GM18511 (cell line): ENCODE measurements around the gene MPDZ.

Source experiments
- ATAC-seq: cut with Tn5 transposase; IDR thresholded peaks from one replicate; pipeline ENCODE4 v1.9.1; 2021; ENCODE audit warnings: mild to moderate bottlenecking, moderate library complexity; ENCODE audit not compliant: unreplicated experiment

The MPDZ gene

DNA sequence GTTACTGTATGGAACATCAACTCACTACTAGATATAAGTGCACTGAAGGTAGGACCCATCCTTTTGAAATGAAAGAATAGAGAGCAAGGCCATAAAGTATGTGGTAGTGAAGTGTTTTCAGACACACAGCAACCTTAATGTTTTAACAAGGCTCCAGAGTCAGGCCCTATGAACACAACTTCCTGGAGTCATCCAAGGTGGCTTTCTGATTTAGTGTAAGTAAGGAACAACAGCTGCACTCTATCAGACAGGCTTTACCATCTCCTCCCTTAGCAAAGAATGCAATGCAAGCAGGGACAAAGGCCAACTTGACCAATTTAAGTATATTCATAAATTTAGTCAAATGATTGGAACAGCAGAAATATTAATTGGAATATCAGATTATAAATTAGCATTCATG, 90.1 kb downstream of the MPDZ start:
- ATAC-seq, result no peak

DNA sequence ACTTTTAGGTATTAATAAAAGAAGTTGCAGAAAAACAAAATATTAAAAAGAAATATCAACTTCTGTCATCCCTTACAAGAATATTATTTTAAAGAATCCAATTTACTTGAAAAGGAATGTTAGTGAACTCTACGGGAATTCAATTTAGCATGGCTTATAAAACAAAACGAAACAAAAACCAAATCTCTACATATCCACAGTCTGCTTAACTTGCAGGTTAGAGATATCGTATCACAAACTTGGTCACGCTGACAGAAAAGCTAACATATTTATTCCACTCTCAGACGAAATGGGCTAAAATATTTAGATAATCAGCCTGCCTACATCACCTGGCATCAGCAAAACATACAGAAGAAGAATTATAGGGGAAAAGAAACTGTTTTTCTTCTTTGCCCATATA, 92.7 kb downstream of the MPDZ start:
- no peak for ATAC-seq

DNA sequence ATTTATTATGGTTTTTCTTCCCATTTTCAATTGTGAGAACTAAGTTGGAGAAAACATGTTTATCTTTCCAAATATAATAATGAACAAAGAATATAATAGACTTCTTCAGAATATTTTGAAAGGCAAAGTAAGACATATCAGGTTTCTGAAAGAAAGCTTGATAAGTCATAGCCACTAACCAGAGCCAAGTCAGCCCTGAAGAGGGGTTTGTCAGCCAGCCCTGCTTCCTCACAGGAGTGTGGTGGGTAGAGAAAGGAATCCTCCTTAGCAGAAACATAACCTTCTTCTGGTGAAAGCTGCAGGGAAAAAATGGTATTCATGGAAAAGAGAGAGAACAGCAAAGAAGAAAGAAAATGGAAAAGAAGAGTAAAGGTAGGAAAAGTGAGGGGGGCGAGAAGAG, 93.4 kb downstream of the MPDZ start:
- ATAC-seq, result no peak

DNA sequence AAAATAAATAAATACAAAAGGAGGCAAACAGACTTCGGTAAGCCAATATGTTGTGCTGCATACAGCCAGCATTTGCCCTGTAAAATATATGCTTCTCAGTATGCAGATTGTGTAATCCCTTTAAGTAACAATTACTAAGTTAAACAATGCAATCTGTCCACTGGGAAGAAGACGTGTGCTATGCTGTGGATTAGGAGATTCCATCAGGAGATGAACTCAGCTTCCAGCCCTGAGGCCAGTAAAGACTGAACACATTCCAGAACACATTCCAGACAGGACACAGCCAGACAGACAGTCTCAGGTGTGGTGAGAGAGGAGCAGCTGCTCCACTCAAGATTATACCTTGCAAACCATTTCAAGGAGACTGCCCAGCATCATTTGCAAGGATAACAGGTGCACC, 97.8 kb downstream of the MPDZ start:
- no peak for ATAC-seq

DNA sequence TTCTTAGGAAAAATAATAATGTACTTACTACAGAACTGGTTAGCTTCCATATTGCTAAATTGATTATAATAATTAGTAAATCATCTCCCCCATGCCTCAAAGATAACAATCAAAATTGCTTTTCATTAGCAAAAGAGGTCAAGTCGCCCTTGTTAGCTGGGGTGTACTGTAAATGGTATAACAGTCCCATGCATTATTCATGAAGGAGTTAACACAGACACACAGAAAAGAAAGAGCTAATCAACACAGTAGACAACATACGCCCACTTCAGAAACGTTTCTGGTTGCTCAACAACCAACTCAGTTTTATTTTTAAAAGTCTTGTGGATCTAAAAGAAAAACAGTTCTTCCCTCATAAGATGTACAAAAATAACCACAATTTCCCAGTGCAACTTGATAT, 100.2 kb downstream of the MPDZ start:
- no peak for ATAC-seq

DNA sequence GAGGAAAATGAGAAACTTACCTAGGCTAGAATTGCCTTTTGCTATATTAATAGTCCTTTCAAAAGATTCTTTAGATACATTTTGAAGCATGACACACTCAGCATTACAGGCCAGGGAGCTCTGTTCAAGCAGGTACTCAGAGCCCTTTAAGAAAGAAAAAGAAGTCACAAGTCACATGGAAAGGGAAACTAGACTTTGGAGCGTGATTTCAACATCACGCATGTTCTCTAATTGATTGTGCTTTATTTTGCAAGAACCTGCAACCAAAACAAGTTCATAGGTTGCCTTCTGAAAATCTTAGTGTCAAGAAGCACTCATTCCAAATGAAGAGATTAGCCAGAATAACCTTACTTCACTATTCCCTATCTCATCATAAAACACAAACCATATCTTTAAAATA, 103.8 kb downstream of the MPDZ start:
- no peak for ATAC-seq

DNA sequence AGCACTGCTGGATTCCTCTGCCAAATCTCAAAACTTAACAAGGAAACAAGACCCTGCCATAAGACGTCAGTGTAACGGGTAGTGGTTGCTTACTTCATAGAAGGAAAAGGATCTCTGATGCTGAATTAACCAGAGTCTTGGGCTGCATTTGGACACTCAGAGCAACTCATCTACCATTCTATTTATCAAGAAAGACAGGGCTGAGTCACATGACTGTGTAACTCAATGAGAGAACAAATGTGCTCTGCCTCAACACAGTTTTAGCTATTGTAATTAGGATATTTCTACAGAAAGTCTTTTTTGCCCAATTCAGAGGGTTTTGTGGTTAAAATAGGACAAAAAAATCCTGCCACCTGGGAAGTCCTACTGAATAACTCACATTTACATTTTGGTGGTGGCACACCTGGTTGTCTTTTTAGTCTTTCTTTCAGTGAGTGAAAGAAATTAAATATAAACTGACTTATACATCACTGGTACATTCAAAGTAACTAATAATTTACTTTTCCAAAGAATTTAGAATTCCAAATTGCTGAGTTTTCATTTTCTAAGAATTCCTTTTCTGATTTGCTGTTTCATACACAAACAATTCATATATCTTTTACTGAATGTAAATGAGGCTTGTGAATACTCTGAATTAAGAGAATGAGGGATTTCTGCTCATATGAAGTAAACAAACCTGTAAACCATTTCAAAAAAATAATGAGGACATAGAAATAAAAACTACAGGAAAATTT, 104.4 kb downstream of the MPDZ start:
- ATAC-seq, result no peak

DNA sequence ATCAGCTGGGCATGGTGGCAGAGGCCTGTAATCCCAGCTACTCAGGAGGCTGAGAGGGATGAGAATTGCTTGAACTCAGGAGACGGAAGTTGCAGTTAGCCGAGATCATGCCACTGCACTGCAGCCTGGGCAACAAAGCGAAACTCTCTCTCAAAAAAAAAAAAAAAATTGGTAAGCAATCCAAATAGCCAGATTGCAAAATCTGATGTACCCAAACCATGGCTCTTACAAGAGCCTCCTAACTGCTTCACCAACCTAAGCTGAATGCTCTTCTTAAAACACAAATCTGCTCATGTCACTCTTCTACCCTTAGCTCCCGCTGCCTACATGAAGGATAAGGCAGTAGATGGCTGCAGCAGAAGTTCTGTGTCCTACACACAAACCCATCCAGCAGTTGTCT, 105.9 kb downstream of the MPDZ start:
- ATAC-seq, result no peak

DNA sequence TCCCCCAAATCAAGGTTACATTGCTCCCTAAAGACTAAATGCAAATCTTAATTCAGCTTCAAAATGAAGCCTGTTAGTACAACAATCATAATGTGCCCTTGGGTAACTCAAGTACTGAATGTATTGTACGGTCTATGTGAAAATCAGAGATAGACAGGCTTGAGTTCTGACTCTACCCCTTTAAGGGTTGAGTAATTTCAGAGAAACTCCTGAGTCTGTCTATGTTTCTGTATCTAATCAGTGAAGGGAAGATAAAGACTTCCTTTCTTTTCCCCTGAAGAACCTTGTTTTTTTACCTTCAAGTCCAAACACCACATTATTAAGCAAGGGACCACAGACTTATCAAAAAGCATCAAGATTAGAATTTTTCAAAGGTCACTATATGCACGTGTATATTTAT, 108.2 kb downstream of the MPDZ start:
- ATAC-seq, result no peak

DNA sequence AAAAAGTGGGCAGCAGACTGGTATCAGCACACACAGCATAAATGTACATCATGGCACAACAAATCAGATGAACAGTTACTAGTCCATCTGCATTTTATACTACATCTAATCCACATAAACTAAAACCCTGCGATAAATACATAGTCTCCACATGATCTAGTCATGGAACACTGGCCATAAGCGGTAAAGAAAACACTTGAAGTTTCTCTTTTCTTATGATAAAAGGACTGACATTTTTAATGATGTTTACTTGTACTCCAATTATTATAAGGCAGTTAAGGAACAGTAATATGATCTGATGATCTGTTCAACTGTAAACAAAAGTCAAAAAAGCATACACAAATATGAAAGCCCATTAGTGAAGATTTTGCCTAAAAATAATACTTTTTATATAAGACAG, 112.5 kb downstream of the MPDZ start:
- ATAC-seq, result no peak

DNA sequence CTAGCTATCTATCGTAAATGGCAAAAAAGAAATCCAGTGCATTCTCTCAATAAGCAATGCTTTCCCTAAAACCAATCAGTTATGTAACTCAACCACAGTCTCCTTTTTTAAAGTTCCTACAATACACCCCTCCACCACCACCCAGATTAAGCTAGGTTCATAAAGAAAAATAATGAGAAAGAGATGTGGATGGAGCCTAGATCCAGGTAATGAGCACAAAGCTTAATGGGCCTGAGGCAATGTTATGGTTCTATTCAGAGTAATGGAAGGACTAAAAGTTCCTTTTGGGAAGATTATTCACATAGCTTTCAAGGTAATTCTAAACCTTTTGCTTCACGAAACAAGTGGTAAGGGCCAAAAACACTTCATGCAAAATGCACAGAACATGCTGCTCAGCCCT, 113.5 kb downstream of the MPDZ start:
- ATAC-seq, result no peak

DNA sequence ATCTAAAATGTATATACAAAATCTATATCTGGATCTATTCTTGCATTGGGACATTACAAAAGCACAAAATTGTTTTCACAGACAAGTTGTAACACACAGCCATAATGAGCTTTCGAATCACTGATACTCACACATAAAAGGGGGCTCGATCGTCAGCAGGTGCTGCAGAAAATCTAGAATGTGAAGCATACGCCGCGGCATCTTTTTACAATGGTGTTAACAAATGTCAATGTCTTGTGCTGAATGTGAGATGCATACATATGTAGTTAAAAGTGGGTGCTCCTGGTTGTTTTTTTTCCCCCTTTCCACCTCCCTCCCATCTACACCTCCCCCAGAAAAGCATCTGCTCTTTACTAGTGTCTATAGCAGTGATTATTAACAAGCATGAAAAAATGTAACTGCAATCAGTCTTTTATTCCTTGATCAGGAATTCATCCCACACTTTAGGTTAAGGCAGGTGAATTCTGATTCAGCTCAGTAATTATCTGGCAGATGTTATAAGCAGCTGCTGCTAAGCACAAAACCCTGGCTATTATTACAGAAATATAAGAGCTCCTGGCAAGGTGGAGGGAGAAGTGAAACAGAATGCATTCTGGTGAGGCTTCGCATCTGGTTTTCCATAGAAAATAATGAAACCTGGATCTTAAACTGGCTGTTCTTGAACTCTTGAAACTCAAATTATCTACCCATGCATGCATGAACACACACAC, 114.1 kb downstream of the MPDZ start:
- ATAC-seq, result no peak

DNA sequence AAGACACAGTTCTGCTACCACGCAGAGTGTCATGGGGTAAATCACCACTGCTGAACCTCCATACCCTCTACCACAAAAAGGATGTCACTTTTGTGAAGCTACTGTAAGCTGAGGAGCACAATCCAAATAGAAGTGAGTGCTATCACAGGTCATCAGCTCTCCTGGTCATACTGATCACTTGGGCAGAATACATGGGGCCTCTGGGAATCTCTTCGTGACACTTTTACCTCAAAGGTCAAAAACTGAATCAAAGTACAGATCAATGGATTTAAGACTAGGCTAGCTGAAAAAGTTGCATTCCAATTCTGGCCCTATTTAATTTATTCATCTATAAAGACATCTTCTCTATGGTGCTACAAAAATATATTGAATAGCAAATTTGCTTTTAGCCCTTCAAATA, 115.5 kb downstream of the MPDZ start:
- ATAC-seq, result no peak

DNA sequence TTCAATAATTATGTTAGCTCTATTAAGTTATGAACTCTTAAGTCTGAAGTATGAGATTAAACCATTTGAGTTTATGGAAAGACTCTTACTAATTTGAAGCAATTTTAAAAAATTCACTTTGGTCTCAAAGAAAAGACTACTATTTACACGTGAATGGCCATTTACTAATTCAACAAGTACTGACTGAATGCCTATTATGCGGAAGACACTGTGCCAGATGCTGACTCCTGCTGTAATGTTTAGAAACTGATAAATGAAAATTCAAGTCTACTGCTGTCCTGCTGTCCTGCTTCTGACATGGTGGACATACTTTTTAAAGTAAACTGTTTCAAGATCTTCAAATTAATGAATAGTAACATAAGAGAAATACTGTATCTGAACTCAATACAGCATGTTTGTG, 116.2 kb downstream of the MPDZ start:
- no peak for ATAC-seq

DNA sequence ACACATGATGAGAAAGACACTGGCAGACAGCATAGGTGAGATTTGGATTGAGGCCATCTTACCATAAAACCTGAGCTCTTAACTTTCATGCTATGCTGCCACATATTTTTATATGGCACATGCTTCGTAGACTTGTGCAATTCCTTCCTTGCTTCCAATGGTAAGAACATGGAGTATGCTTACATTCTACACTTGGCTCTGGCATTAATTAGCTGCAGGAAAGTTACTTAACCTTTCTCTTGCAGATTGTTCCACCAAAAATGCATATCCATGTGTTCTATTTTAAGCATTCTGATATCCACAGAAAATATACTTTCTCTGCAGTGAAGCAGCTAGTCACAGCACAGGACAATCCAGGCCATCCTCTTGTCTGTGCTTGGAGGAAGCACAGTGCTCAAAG, 119.4 kb downstream of the MPDZ start:
- no peak for ATAC-seq

DNA sequence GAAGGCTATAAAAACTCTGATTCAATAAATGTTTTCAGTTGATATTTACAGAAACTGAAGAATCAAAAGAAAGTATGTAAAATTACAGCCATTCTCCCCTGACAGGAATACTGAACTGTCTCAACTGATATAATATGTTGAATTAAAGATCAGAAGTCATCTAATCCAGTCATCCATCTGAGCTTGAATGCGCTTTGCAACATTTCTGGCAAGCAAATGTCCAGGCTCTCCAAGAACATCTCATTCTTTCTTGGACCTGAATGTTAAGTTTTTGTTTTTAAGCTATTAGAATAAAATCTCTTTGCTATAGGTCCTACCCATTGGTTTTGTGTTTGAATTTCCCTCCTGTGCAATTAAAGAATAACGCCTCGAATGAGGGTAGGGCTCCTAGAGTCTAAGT, 120.5 kb downstream of the MPDZ start:
- no peak for ATAC-seq

DNA sequence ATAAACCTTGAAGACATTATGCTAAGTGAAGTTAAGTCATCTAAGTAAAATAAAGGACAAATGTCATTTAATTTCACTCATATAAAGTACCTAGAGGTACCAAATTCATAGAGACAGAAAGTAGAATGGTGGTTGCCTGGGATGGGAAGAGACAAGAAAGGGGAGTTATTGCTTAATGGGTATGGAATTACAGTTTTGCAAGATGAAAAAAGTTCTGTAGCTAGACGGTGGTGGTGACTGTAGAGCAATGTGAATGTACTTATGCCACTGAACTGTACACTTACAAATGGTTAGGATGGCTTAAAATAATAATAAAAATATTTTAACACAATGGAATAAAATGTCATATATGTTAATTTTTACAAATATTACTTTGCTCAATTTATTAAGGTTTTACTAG, 128.0 kb downstream of the MPDZ start:
- no peak for ATAC-seq

DNA sequence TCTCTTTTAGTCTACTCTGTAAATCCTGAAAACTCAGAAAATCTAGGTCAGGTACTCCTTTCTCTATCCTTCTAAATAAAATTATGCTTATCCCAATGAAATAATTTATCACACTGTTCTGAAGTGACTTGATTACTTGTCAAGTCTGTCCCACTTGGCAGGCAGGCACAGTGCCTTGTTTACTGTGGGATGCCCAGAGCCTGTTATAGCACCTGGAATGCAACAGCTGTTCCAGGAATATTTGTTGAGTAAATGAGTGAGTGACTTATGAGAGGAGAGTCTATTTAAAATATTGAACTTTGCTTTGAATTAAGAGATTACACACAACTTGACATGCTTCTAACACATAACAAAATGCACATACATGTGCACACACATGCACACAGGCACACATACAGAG, 130.0 kb downstream of the MPDZ start:
- ATAC-seq, result no peak

DNA sequence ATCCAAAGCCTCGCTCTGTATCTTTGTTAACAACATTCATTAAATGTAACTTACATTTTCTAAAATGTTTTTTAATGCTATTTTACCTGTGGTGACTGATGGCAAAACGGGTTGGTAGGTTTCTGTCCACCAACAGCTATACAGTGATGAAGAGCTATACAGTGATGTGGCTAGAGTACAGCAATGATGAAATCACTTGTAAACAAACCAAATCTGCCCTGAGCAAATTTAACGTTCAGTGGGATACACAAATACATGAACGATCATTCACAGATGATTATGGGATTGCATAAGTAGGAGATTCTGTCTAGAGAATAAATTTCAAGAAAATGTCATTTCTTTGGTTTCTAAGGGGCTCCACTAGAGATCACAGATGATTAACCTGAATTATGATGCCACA, 132.7 kb downstream of the MPDZ start:
- no peak for ATAC-seq

DNA sequence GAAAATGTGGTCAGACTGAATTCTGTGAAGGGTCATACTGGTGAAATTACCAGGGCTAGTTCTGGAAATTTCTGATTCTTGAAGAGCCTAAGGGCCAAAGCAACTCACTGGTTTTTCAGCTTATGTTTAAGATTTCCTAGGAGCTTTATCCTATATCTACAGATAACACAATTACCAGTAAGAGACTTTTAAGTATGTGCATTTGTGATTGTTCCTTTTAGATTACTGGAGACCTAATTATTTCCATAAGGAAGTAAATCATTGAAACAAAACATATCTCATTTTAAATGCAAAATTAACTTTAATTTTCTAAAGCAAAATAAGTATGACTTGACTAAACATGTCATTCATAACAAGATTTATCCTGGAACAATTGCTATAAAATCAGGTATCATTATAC, 134.2 kb downstream of the MPDZ start:
- ATAC-seq, result no peak

DNA sequence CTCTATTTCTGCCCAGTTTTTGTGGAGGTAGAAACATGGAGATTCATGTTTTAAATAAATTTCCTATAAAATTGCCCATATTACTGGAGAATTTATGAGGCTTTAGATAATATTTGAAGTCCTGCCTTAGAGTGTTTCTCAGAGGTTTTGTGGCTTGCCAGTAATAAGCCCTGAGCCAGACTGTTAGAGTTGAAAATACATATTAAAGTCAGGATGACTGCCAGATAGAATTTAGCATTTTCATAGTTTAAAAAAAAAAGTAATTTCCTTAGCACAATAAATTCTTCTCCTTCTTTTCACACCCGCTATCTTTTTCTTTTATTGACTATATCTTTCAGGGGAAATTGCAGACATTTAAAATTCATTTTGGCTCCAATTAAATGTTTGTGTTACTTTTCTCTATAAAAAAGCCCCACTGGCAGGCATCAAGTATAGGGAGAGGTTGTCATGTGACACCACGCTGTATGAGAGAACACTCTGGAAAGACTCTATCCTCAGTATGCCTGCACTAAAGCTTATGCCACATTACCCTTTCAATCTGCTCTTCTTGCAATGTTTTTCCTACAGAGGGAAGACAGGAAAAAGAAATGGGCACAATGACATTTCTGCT, 135.2 kb downstream of the MPDZ start:
- no peak for ATAC-seq

DNA sequence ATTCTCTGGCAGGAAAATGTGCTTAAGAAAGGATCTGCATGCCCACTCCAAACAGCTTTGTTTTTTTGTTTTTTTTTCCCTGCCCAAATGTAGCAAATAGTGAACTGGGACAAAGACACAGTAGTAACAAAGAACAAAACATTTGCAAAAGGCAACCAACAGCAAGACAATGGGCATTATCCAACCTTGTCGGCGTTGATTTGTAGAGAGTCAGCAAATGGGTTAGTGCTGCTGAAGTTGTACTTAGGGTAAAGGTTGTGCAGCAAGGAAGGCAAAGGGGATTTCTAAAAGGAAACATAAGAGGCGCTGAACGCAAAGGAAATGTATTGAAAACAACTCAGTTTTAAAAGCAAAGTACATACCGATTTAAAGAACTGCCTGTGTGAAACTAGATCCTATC, 136.2 kb downstream of the MPDZ start:
- no peak for ATAC-seq
